Nephron progenitor cell (in vitro differentiated cells): ENCODE data around the gene ECEL1.

Experiments
- DNase-seq: peaks from one replicate; pipeline ENCODE4 v3.0.0; 2021
- H3K27ac Mint-ChIP-seq: 2 replicates; pipeline ENCODE4 v1.8.0; 2021; ENCODE audit warnings: mild to moderate bottlenecking, moderate library complexity, mixed read lengths
- H3K27me3 Mint-ChIP-seq: 2 replicates; pipeline ENCODE4 v1.8.0; 2021; ENCODE audit warnings: mild to moderate bottlenecking, low read depth, mixed read lengths; ENCODE audit not compliant: poor library complexity
- H3K36me3 Mint-ChIP-seq: 2 replicates; pipeline ENCODE4 v1.8.0; 2021; ENCODE audit warnings: low read depth, mixed read lengths
- H3K4me1 Mint-ChIP-seq: 2 replicates; pipeline ENCODE4 v1.8.0; 2021; ENCODE audit warnings: mixed read lengths
- H3K4me3 Mint-ChIP-seq: 2 replicates; pipeline ENCODE4 v1.8.0; 2021; ENCODE audit warnings: mild to moderate bottlenecking, moderate library complexity, mixed read lengths
- H3K9me3 Mint-ChIP-seq: 2 replicates; pipeline ENCODE4 v1.8.0; 2021; ENCODE audit warnings: mild to moderate bottlenecking, moderate library complexity, mixed read lengths
- TF ChIP-seq, protein P1 (sequence below): fragments of 200-600 bp; sonication (generic); IDR thresholded peaks from 2 replicates; pipeline ENCODE4 v1.5.0; 2021; ENCODE audit warnings: antibody characterized with exemption

ECEL1 gene

DNA sequence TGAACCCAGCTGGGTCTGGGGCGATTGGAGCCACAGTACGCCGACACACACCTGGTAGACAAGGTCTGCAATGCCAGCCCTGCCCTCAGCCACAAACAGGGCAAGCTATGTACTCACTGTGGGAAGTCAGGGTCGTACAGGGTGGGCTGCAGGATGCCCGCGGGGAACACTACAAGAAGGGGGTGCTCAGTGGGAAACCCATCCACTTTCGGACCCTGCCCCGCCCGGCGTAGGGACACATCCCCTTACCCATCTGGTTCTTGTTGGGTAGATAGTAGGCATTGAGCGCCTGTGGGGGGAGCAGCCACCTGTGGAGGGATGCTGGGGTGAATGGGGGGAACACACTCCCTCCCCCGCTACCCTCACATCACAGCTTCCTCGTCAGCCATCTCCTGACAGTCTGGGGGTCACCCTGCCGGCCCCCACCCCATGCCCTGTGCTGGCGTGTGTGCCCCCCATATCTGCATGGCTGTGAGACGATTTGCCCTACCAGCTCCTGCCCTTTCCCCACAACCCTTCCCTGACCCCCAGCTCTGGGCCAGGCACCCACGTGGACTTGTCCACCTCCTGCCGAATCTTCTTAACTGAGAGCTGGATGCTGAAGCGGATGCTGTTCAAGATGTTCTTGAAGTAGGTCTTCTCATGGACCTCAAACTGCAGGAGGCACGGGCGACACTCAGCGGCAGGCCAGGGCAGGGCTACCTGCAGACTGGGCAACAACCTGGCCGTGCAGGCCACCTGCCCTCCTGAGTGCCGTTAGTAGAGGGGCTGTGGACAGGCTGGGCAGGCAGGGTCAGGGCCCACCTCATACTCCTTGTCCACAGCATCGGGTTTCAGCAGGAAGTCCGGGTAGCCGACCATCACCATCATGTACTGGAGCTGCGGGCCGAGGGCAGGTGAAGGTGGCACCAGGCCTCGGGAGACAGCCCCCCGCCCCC, 5.1 kb downstream of the ECEL1 start:
- no peaks in the 10 kb centered on the region for H3K9me3 Mint-ChIP-seq
- H3K27ac Mint-ChIP-seq = no peak overlapping the region
- H3K4me1 Mint-ChIP-seq = peaks cover 23% of the 10 kb centered on the region
- peak; percentile 2 for DNase-seq
- no peak overlapping the region for H3K4me3 Mint-ChIP-seq
- TF ChIP-seq, protein P1, sequence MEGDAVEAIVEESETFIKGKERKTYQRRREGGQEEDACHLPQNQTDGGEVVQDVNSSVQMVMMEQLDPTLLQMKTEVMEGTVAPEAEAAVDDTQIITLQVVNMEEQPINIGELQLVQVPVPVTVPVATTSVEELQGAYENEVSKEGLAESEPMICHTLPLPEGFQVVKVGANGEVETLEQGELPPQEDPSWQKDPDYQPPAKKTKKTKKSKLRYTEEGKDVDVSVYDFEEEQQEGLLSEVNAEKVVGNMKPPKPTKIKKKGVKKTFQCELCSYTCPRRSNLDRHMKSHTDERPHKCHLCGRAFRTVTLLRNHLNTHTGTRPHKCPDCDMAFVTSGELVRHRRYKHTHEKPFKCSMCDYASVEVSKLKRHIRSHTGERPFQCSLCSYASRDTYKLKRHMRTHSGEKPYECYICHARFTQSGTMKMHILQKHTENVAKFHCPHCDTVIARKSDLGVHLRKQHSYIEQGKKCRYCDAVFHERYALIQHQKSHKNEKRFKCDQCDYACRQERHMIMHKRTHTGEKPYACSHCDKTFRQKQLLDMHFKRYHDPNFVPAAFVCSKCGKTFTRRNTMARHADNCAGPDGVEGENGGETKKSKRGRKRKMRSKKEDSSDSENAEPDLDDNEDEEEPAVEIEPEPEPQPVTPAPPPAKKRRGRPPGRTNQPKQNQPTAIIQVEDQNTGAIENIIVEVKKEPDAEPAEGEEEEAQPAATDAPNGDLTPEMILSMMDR = no peak
- H3K27me3 Mint-ChIP-seq = peaks cover 59% of the 10 kb centered on the region
- H3K36me3 Mint-ChIP-seq = no peaks in the 10 kb centered on the region

DNA sequence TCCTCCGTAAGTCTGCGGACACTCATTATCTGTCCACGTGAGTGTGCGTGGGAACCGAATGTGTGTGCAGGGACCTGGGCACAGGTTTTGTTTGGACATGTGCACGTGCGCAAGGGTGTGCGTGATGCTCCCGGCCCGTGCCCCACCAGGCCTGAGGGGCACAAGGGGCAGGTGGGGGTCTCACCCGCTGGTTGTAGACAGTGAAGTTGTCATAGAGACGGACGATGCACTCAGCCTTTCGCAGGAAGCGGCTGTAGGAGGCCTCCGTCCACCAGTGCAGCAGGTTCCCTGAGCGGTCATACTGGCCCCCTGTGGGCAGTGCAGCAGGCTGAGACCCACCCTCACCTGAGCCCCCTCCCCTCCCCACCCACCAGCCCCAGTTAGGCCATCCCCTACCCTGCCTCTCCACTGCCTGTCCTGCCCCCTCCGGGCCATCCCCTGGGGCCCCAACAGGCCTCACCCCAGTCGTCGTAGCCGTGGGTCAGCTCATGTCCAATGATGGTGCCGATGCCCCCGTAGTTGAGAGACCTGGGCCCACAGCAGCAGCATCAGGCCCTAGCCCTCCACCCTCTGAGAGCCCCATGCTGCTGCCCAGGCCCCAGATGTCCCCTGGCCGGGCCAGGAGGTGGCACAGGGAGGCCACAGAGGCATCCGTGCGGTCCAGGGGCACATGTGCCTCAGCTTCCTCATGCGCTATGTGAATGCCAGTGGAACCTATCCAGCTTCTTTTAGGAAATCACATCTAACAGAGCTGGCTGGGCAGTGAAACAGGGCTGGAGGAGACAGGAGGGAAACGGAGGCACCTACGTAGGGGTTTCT, 6.1 kb downstream of the ECEL1 start:
- no peak overlapping the region for H3K4me3 Mint-ChIP-seq
- no peaks in the 10 kb centered on the region for H3K36me3 Mint-ChIP-seq
- no peaks in the 10 kb centered on the region for H3K9me3 Mint-ChIP-seq
- peaks cover 61% of the 10 kb centered on the region for H3K27me3 Mint-ChIP-seq
- DNase-seq = peak; percentile 2
- no peak overlapping the region for H3K27ac Mint-ChIP-seq
- H3K4me1 Mint-ChIP-seq = peaks cover 23% of the 10 kb centered on the region
- TF ChIP-seq, protein P1 = no peak

DNA sequence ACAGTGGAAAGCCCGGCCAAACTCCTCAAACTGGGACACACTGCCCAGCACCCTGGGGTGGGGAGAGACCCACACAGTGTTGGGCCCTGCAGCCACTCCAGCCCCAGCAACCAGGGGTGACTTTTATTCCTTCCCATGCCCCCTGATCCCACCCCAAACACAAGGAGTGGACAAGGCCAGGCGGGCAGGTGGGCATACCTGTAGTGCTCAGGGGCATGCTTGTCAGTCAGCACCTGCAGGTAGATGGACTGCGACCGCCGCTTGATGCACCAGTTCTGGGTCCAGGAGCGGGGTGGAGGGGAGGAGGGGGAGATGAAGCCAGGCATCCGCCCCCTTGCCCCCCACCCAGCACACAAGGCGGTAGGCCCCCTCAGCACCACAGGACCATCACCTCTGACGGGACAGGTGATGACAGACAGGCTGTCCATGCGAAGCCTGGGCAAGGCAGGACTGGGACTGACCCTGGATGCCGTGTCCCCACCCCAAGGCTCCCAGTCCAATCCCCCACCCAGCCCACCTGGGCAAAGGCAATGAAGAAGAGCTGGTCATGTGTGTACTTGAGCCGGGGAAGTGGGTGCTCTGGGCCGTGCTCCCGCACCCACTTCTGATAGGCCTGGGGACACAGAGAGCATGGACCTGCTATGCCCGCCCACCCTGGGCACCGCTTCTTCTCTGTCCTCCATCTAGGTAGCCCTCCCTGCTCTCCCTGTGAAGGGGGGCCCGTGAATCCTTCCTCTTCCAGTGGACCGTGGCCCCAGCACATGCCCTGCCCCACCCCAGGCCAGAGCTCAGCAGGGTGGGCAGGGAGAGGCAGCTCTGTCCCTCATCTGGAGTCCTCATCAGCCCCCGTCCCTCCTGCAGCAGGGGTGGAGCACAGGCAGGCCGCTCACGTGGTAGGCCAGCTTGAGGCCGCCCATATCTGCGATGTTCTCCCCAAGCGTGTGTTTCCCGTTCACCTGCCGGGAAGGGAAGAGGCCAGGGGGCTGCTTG, 7.1 kb downstream of the ECEL1 start:
- Mint-ChIP-seq H3K9me3 (no peaks in the 10 kb centered on the region), H3K4me3 (no peak overlapping the region), H3K27ac (no peak overlapping the region), H3K4me1 (peaks cover 22% of the 10 kb centered on the region), H3K27me3 (peaks cover 59% of the 10 kb centered on the region), H3K36me3 (no peaks in the 10 kb centered on the region)
- TF ChIP-seq, protein P1 = no peak
- DNase-seq = peak; percentile 4

DNA sequence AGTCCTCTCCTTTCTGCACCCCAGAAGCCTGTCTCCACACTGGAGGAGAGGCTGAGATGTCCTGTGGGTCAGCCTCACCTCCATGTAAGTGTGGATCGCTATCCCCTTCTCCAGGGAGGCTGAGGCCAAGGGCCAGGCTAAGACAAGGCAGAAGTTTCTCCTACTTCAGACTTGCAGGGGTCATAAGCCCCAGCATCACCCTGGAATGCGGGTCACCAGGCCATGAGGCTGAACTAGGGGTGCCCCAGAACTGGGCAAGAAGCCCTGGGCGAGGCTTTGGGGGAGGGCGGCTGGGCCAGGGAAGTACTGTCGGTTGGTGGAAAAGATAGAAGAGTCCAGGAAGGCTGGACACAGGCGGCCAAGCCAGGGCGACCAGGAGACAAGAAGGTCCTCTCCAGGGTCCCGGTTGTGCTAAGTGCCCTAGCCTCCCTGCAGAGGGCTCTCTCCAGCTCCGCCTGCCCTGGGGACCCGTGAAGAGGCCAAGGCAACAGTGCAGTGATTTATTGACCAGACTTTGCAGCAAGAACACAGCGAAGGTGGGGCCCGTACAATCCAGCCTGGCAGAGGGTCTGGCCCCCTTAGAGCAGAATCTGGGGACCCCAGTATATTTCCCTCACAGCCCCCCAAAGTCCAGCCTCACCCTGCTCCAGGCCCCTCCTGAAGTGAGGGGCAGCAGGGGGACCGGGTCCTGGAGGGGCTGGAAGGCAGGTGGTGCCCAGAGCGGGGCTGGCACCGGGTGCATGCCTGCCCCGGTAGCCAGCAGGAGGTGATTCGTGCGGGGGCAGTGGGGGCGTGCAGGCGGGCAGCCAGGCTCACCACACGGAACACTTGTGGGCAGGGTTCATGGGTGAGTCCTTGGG, 8.1 kb downstream of the ECEL1 start:
- Mint-ChIP-seq H3K27ac (peak overlapping the region; percentile 71), H3K36me3 (no peaks in the 10 kb centered on the region), H3K4me1 (peaks cover 17% of the 10 kb centered on the region), H3K9me3 (no peaks in the 10 kb centered on the region), H3K4me3 (no peak overlapping the region), H3K27me3 (peaks cover 55% of the 10 kb centered on the region)
- peak; percentile 34 for DNase-seq
- TF ChIP-seq, protein P1 = no peak
